GM18511 (cell line): Measurements from ENCODE around the gene EPSTI1.

Experiments
- ATAC-seq: cut with Tn5 transposase; IDR thresholded peaks from one replicate; pipeline ENCODE4 v1.9.1; 2021; ENCODE audit warnings: mild to moderate bottlenecking, moderate library complexity; ENCODE audit not compliant: unreplicated experiment

EPSTI1 gene

DNA sequence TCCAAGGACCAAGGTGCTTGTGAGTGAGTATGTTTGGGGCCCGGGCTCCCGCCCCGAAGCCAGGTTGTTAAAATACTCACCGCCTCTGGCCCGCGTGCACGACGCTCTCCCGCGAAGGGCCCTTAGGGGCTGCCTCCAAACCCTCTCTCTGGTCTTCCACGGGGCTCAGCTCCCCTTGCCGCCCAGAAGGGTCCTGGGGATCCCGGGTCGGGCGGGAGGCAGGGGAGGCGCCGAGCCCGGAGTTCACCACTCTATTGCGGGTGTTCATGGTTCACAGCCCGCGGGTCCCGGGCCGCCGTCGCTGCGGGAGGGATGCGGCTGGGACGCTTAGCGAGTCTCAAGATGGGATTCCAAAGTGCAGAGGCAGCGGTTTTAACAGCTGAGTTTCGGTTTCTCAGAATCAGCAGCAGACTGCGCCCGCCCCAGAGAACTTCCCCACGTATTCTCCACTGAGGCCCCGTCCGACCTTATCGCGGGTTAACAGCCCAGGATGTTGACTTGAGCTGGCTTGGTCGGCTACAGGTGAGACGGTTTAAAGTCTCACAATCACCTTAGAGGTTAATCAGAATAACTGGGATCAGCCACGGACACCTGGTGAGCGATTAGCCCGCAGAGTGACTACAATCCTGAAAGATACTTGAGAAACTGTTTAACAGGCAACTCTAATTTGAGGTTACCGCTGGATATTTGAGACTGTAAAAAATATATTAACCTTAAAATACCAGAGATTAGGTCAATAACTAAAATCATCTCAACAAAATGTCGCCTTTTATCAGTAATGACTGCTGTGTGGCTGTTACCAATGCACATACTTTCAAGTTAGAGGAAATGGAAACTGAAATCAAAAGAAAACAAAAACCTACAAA, at the start of gene EPSTI1:
TSS of gene EPSTI1 (minus strand) at position 344 of the 866 bp plus-strand sequence. CDS start at position 268, 76 bp downstream.
- ATAC-seq = peak; percentile 82

- ATAC-seq = peak; percentile 74
These were observed 49.4 kb upstream of the EPSTI1 start for GRCh38 chr13:43041369-43041921.

GRCh38 chr13:43040581-43041368, 48.7 kb upstream of the EPSTI1 start:
- ATAC-seq = peak; percentile 35

DNA sequence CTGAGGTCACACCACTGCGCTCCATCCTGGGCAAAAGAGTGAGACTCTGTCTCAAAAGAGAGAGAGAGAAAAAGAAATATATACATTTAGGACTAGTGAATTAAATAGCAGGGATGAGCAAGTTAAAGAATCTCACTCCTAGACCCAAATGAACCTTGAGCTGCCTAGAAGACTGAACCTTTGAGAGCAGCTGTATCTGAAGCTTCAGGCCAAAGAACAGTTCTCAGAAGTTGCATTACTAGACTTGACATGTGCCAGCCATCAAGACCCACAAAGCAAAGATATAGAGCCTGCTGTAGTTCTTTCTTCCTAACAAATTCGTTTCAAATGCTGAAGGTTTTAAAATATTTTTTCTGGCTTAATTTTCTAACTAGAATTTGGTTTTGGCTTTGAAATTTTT, 47.9 kb upstream of the EPSTI1 start:
- ATAC-seq = no peak

- no peak for ATAC-seq
These were observed 44.6 kb upstream of the EPSTI1 start for GRCh38 chr13:43036351-43037250.

DNA sequence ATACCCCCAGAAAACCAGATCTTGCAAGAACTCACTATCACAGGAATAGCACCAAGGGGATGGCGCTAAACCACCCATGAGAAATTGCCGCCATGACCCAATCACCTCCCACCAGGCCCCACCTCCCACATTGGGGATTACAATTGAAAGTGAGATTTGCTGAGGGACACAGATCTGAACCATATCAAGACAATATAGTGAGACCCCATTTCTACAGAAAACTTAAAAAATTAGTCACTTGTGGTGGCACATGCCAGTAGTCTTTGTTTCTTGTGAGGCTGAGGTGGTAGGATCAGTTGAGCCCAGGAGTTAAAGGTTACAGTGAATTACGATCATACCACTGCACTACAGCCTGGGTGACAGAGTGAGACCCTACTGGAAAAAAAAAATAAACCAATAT, 41.0 kb upstream of the EPSTI1 start:
- no peak for ATAC-seq

- ATAC-seq = no peak
These were observed 39.8 kb upstream of the EPSTI1 start for GRCh38 chr13:43031881-43032280.

DNA sequence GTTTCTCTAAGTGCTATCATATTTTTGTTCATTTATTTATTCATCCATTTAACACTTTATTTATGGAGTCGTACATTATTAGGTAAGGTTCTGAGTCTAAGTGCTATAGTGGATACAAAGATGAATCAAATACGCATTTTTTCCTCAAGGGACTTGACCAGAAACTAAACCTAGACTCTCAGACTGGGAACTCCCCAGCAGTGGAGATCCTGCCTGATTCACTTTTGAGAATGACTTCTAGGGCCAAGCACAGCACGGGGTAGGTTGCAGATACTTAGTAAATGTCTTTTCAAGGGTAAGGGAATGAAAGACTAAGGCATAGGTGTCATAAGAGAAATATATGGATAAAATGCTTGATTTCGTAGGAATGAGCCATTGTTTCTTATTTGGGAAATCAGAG, 38.5 kb upstream of the EPSTI1 start:
- peak; percentile 65 for ATAC-seq

GRCh38 chr13:43026262-43026661, 34.2 kb upstream of the EPSTI1 start:
- ATAC-seq = no peak

- ATAC-seq = peak; percentile 90
These were observed 31.4 kb upstream of the EPSTI1 start, which contains the start of gene DNAJC15 for GRCh38 chr13:43023289-43023963. Gene DNAJC15 (plus strand): TSS chr13:43023586. CDS start chr13:43023627, 41 bp downstream.

GRCh38 chr13:43022934-43023288, 30.9 kb upstream of the EPSTI1 start:
- ATAC-seq = no peak

DNA sequence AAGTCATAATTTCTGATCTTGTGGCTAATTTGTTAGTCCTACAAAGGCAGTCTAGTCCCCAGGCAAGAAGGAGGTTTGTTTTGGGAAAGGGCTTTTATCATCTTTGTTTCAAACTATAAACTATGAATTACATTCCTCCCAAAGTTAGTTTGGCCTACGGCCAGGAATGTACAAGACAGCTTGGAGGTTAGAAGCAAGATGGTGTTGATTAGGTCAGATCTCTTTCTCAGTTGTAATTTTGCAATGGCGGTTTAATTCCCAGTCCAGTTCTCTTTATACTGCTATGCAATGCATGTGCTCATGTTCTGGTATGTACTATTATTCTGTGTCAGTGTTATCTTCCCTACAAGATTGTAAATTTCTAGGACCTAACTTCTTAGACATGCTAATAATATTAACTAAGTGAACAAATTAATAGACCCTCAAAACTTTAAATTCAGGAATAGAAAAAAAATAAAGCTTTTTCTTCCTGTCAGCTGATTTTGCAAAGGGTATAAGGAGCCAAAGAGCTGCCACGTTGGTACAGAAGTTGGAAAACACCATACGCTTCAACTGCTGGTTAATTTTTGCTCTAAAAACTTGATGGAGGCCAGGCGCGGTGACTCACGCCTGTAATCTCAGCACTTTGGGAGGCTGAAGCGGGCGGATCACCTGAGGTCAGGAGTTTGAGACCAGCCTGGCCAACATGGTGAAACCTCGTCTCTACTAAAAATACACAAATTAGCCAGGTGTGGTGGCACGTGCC, 30.1 kb upstream of the EPSTI1 start:
- ATAC-seq = no peak

DNA sequence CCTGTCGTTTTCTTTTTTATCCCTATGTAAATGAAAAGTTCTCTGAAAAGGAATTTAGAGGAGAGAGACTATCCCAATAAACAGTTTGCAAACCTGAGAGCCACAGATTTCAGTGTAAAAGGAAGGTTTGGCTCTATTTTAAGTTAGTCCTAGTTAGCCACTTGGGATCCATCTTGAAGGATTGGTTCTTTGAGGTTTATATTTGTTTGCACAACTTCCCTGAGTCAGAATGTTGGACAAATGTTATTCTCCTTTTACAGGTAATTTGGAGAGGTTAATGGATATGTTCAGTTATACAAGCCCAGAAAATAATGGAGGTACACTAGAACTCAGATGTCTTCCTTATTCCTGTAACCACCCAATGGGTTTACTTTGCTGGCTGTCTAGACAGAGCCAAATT, 28.8 kb upstream of the EPSTI1 start:
- ATAC-seq = no peak

DNA sequence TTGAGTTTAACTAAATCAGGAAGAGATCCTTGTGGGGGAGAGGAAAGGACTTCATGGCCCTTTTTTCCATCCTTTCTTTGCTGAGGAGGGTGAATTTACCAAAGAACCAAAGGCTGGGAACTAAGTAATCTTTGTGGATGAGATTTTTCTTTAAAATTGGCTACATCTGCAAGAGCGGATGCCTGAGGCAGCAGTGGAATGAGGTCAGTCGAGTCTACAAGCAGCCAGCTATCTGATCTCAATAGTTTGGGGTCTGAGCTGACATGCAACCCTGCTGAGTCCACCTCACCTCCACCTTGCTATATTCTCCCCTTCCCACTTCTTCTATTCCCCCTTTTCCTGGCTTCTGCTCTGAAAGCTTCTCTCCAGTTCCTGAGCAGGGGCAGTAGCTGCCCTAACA, 27.8 kb upstream of the EPSTI1 start:
- ATAC-seq = no peak

DNA sequence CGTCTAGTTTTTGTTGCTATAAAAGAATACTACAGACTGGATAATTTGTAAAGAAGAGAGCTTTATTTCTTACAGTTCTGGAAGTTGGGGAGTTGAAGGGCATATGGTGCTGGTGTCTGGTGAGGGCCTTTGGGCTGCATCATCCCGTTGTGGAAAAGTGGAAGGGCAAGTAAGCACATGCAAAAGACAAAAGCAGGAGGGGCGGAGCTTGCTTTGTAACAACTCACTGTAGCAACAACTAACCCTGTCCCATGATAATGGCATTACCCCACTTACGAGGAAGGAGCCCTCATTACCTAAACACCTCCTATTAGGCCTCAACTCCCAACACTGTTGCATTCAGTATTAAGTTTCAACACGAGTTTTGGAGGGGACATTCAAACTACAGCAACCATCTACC, 24.2 kb upstream of the EPSTI1 start:
- no peak for ATAC-seq

DNA sequence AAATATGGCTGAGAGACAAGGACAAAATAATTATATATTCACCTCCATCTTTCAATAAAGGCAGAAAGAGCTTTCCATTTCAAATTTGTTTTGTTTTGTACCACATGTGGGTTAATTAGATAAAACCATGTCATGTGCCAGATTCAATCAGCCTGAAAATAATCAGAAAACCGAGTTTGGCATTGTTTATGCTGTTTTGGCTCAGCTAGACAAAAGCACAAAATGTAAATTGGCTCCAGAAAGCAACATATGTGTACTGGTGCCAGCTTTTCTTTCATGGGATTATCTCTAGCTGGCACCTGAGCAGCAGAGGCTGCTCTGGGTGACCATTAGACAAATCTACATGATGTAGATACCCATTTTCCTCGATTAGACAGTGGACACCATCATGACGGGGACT, 22.1 kb upstream of the EPSTI1 start:
- ATAC-seq = no peak

- no peak for ATAC-seq
These were observed 17.5 kb upstream of the EPSTI1 start for GRCh38 chr13:43009506-43009905.

- ATAC-seq = no peak
These were observed 16.6 kb upstream of the EPSTI1 start for GRCh38 chr13:43008596-43008995.

DNA sequence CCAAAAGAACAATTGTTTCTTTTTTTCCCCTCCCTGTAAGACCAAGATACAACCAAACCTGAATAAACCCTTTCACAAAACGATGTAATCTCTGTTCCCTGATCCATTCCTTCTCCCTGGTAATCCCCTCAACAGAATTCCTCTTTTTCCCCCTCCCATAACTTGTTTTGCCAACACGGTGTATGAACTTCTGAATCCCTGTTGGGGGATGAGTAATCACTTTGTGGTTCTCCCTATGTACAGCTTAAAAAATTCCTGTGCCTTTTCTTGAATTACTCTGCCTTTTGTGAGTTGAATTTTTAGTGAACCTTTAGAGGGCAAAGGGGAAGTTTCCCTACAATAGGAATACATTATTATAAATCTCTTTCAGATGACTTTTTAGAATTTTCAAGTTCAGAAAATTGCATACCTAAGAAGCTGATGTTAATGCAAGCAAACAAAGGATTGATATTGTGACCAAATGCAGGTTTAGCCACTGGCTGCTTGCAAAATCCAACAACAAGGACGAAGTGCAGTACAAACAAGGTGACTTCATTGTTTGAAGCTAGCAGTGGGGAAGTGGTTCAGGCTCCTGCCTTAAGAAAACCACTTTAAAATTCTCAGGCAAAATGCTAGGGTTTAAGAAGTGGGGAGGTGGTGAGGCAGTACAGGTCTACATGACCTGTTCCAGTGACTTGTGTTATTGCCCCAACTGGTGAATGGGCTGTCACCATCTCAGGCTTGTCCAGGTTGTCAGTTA, 15.0 kb upstream of the EPSTI1 start:
- ATAC-seq = no peak
